Daoy (cell line): ENCODE data around the gene HNRNPF. TPM values are rescaled to one million over a fixed set of nuclear protein-coding genes. Genes with fewer than 3 reads are reported as not detected.
"Not testable (repeated sequence)": the region's sequence is repeated elsewhere in the genome, so short reads cannot be mapped to it uniquely, and the experiment has no call there.

Experiments used
- DNase-seq: peaks from one replicate; pipeline ENCODE4 v3.0.0-alpha.2; 2015; ENCODE audit warnings: low read depth
- total RNA-seq: library from RNA; depleted of rRNA; stranded (reverse); fragments of >200 nt; shearing (Covaris generic); gene quantifications from 2 replicates; pipeline ENCODE4 v1.2.3, GENCODE V29; 2014

Gene HNRNPF
- total RNA-seq, 1 experiment from 2014 or later = 148 TPM

GRCh38 chr10:43396928-43397624 lies 11.9 kb downstream of the HNRNPF start:
- no peak for DNase-seq

DNA sequence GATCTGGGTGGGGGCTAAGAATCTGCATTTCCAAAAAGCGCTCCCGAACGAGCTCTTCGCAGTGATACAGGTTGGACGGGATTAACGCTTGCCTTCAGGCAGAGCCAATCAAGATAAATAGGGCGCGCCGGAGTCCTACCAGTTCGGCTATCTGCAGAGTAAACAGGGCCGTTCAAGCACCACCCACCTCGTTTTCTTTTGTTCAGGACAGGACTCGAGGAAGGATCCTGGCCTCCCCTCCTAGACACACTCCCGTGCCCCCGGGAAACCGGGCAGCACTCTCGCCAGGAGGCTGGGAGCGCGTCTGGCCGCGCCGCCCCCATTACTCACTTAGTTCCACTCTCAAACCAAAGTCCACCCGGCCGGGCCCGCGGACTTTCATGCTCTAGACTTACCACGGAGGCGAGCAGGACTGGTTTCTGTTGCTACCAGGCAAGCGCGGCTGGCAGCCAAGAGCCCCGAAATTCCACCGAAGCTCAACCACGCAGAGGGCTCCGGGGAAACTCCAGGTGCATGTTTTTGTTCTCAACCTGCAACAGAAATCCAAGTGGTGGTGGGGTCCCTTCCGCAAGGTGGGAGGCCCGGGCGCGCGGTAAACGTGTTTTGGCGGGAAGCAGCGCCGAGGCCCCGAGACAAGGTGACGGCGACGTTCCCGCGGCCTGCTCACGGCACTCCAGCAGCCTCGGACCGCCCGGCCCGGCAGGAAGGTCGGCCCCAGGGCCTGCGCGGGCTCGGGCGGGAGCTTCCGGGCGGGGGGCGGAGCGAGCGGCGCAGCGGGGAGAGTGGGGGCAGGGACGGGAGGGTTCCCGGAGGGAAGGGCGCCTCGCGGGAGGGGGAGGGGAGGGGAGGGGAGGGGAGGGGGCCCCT lies 12.7 kb downstream of the HNRNPF start:
- DNase-seq = no peak

DNA sequence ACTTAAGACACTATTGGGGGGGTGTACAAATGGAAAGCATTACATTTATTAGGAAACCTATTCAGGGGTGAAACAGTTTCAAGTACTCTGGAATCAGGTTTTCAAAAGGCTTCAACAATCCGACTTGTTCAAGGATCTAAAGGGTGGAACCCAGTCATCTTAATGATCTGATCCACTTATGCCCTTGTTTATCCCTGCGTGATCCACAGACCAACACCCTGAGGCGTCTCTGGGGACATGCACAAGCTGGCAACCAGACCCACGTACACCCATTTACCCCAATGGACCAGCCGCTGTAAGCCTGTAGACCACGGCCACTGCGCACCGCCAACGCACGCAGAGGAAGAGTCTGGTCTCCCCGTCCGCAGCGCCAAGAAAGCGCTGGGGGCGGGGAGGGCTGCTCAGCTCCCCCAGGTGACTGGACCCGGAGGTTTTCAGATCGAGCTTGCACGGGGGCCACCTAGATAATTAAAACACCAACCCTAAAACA lies 13.4 kb downstream of the HNRNPF start:
- no peak for DNase-seq

DNA sequence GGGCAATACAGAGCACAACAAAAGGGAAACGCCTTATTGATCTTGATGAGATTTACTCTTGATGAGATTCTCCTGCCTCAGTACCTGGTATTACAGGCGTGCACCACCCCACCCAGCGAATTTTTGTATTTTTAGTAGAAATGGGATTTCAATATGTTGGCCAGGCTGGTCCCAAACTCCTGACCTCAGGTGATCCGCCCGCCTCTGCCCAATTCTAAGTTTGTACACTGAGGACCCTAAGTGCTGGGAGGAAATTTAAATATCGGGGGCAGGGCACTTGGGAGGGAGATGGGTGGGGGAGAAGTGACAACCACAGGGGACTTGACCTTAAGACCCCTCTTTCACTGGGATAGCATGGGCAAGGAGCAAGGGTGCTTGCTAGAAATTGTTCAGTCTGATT lies 14.1 kb downstream of the HNRNPF start:
- DNase-seq = no peak

DNA sequence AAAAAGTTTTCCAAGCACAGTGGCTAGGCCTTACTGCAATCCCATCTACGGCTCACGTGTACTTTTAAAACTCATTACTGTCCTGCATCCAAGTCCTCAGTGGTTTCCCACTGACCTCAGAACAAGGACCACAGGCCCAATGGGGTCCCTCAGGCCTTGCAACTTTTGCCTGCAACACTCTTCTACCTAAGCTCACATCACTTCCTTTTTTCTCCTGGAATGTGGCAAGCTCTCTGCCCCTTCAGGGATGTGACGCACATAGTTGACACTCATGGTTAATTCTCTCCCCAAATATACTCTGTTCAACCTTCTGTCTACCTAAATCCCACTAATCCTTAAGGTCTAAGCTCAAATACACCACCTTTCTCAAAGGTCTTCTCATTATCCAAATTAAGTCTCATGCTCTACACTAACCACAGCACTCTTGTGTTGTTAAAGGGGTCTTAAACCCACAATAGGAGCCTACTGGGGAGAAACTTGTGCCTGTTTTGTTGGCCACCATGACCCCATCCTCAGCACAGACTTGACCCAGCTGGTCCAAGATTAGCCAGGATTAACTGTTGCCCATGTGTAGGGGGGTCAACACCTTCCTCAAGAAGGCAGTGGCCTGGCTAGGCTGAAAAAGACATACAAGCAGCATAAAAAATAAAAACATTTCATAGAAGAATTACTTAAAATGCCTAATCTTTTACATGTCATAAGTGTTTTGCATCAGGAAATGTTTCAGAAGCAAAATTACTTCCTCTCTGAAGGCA lies 15.2 kb downstream of the HNRNPF start:
- DNase-seq = no peak

- DNase-seq = not testable (repeated sequence)
Measured at GRCh38 chr10:43393186-43393585, 15.8 kb downstream of the HNRNPF start.

DNA sequence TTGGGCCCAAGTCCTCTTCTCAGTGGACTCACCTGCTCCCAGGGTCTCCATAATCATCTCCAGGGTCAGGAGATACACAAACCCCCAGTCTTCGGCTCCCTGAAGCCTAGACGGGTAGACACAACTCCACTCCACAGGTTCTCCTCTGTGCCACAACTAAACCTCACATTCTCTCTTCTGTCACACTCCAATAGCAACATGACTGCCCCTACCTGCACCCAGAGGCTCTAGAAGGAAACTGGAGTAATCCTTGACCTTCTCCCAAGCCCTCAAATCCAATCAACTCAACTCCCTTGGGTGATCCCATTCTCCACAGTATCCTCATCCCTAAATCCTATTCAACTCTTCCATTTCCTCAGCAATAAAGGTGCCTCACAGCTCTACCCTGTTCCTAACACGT lies 16.2 kb downstream of the HNRNPF start:
- DNase-seq = no peak

GRCh38 chr10:43391496-43391895 lies 17.5 kb downstream of the HNRNPF start:
- DNase-seq = no peak

GRCh38 chr10:43390759-43391158 lies 18.2 kb downstream of the HNRNPF start:
- no peak for DNase-seq

GRCh38 chr10:43390333-43390732 lies 18.7 kb downstream of the HNRNPF start:
- no peak for DNase-seq

DNA sequence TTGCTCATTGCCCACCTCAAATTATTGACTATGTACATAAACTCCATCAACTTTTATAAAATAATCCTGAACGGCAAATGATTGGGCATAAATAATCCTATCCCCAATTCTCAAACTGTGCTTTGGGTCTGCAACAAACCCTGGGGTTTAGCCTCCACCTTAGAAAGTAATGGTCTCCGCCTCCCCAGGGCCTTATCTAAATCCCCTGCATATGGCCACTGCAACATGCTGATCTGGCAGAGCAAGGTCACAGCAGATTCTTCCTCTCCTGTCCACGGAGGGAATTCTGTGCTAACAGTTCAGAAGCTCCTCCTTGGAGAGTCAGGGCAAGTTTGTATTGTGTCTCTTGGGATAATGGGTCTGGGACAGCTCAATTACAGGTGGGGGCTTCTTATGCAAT lies 19.1 kb downstream of the HNRNPF start:
- no peak for DNase-seq

- DNase-seq = no peak
Measured at GRCh38 chr10:43387678-43388032, 21.3 kb downstream of the HNRNPF start.

GRCh38 chr10:43386981-43387677 lies 21.9 kb downstream of the HNRNPF start:
- no peak for DNase-seq

GRCh38 chr10:43386549-43386948 lies 22.4 kb downstream of the HNRNPF start:
- DNase-seq = no peak

DNA sequence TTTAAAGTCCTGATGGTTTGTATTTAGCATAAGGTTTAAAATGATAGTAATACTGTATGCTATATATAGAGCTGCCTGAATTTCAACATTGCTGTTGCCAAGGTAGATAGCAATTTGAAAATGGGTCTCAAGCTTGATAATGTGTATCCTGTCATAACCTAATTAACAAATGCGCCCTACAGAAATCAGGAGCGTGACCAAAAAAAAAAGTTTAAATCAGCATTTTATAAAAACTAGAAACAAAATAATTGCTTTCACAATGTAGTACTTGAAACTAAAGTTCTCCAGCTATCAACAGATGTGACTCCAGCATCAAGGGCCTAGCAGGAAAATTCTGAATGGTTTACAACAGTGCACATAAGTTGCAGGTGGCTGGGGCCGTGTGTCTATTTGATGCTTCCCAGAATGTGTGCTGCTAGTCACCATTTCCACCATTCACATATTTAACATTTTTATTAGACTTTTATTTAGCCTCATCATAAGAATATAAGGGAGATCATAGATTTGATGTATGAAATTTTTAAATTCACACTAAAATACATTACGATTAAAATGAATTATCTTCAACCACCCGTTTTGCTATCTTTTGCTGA lies 23.5 kb downstream of the HNRNPF start:
- DNase-seq = no peak

DNA sequence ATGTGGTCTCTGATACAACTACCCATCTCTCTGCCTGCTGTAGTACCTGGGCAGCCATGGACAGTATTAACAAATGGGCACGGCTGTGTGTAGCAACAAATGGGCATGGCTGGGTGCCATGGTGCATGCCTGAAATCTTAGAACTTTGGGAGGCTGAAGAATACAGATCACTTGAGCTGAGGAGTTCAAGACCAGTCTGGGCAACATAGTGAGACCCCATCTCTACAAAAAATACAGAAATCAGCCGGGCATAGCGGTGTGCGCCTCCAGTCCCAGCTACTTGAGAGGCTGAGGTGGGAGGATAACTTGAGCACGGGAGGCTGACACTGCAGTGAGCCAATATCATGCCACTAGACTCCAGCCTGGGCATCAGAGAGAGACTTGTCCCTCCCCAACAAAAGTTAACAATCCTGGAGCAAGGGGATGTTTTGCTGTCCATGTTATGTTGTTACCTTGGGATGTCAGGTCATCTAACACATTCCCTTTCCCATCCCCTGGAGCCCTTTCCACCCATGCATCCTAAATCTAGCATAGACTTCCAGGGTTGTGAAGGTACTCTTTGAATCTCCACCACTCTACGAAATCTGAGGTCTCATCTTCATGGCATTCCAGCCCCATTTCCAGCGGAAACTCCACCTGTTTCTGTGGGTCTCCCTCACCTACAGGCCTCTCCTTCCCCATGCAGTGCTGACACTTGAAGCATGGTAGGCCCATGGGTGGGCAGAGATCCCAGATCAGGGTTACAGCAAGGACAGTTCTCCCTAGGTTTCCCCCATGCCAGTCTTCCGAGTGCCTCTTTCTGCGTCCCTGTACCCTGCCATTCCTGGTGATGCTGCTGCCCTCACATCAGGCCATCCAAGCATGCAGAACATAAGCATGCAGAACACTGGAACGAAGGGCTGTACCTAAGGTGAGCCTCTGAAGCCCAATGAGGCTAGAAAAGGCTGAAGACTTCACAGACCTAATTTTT lies 24.4 kb downstream of the HNRNPF start:
- DNase-seq = no peak

GRCh38 chr10:43383204-43383971 lies 25.6 kb downstream of the HNRNPF start:
- no peak for DNase-seq

DNA sequence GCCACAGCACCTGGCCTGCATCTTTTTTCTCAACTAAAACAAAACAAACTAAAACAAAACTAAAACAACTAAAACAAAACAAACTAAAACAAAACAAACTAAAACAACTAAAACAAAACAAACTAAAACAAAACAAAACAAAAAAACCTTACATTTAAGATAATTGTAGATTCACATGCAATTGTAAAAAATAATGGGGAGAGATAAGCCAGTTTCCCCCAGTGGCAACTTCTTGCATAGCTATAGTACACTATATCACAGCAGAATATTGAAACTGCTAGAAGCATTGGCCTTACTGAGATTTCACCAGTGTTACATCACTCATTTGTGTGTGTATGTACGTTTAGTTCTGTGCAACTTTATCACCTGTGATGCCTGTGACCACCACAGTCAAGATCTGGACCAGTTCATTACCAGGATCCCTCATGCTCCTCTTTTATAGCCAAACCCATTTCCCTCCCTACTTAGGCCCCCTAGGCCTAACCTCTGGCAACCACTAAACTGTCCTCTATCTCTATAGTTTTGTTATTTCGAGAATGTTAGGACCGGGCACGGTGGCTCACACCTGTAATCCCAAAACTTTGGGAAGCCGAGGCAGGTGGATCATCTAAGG lies 28.3 kb downstream of the HNRNPF start:
- DNase-seq = no peak

DNA sequence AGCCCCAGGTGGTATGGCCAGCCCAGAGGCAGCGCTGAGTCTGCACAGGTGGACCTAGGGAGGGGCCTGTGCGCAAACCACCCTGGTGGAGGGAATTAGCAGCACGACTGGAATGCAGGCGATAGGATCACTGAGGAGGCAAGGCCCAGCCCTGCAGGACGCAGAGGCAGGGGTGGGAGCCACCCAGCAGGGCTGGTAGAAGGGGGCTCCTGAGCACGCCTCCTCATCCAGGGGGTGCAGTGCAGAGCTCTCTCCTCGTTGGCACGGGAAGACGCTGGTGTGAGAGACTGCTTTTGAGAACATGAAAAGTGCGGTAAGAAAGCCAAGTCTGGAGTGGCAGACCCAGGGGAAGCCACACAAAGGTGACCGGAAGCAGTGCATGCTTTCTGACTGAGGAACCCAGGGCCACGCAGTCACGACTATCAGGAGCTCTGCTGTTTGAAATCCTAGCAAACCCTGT lies 31.5 kb downstream of the HNRNPF start:
- DNase-seq = no peak
